ENCODE measurements around the gene SAP30. TPM values are rescaled to one million over a fixed set of nuclear protein-coding genes. Genes with fewer than 3 reads are reported as not detected.

Gene SAP30
- total and polyA plus RNA-seq, 9 of the 15 experiments (the other 6 are each of a cell fraction or from before 2014, with no cell fraction given), result 5.9 to 51.1 (median 32.6) TPM

DNA sequence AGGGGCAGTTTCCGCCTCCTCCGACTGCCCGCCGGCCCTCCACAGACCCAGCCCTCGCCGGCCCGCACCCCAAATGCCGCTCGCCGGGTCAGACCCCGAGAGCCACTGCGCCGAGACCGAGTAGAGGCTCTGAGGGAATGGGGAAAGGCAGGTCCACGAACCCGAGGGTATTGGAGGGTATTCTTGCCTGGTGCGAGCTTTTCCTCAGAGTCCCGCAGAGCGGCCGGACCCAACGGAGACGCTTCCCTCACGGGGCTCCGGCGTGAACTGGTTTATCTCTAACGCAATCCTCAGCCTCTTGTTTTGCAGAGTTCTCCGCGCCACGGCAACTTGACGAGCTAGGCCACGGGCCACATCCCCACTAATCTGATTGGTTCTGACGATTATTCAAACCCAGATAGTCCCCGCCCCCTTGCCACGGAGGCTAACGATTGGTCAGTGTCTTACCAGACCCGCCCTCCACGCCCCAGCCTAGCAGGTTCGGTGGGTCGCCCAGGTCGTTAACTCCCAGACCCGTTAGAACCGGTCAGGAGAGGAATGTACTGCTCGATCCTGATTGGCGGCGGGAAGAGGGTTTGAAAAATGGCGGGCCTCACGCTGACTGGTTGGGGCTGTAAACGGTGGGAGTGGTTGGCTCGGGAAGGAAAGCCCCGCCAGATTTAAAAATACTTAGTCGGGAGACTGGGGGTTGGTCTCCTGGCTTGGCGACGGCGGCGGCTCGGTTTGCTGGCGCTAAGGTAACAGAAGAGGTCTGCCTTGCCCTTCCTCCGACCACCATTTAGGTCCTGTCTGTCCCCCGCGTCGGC lies 36.5 kb upstream of the SAP30 start, which contains the start of gene HMGB2 (continued):
- peak; percentile 88 for TF ChIP-seq CXXC5 (CRISPR knock-in tag; IDR thresholded peaks at IDR 0.05)
- TF ChIP-seq BCOR (IDR thresholded peaks at IDR 0.05), result no peak; the same call in 1 of the 2 replicates
- peak; percentile 77 for TF ChIP-seq PHF8 (IDR thresholded peaks at IDR 0.05; ENCODE audit: borderline replicate concordance, low read length)
- TF ChIP-seq, protein P1, sequence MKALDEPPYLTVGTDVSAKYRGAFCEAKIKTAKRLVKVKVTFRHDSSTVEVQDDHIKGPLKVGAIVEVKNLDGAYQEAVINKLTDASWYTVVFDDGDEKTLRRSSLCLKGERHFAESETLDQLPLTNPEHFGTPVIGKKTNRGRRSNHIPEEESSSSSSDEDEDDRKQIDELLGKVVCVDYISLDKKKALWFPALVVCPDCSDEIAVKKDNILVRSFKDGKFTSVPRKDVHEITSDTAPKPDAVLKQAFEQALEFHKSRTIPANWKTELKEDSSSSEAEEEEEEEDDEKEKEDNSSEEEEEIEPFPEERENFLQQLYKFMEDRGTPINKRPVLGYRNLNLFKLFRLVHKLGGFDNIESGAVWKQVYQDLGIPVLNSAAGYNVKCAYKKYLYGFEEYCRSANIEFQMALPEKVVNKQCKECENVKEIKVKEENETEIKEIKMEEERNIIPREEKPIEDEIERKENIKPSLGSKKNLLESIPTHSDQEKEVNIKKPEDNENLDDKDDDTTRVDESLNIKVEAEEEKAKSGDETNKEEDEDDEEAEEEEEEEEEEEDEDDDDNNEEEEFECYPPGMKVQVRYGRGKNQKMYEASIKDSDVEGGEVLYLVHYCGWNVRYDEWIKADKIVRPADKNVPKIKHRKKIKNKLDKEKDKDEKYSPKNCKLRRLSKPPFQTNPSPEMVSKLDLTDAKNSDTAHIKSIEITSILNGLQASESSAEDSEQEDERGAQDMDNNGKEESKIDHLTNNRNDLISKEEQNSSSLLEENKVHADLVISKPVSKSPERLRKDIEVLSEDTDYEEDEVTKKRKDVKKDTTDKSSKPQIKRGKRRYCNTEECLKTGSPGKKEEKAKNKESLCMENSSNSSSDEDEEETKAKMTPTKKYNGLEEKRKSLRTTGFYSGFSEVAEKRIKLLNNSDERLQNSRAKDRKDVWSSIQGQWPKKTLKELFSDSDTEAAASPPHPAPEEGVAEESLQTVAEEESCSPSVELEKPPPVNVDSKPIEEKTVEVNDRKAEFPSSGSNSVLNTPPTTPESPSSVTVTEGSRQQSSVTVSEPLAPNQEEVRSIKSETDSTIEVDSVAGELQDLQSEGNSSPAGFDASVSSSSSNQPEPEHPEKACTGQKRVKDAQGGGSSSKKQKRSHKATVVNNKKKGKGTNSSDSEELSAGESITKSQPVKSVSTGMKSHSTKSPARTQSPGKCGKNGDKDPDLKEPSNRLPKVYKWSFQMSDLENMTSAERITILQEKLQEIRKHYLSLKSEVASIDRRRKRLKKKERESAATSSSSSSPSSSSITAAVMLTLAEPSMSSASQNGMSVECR (CRISPR knock-in tag; IDR thresholded peaks at IDR 0.05), result no peak
- TF ChIP-seq KDM2B (CRISPR knock-in tag; IDR thresholded peaks at IDR 0.05), result 0 out of 2 replicates have a peak, but pooled peaks have one; percentile 18
- TF ChIP-seq ZNF830 (CRISPR knock-in tag; IDR thresholded peaks at IDR 0.05), result peak; percentile 89
- TF ChIP-seq TAF15 (IDR thresholded peaks at IDR 0.05; ENCODE audit: low read depth, low read length), result no peak
- peak; percentile 63; the same call in 1 of the 2 replicates for TF ChIP-seq ZNF431 (CRISPR knock-in tag; IDR thresholded peaks at IDR 0.05)
- TF ChIP-seq RBM34 (IDR thresholded peaks at IDR 0.05; ENCODE audit: borderline replicate concordance, insufficient read depth, low read length), result no peak
- no peak for TF ChIP-seq PHF21A (IDR thresholded peaks at IDR 0.05; ENCODE audit: borderline replicate concordance, low read depth)
- TF ChIP-seq SRF (CRISPR knock-in tag; IDR thresholded peaks at IDR 0.05), result 0 out of 4 replicates have a peak, but pooled peaks of 1 of the 2 experiments have one; percentile 36
- TF ChIP-seq HDGF (IDR thresholded peaks at IDR 0.05), result no peak
- TF ChIP-seq MEIS2 (IDR thresholded peaks at IDR 0.05; ENCODE audit: partially characterized antibody), result no peak
- TF ChIP-seq ZC3H4 (CRISPR knock-in tag; IDR thresholded peaks at IDR 0.05; ENCODE audit: borderline replicate concordance), result no peak
- peak; percentile 47 for TF ChIP-seq SP2 (IDR thresholded peaks at IDR 0.05; ENCODE audit: extremely low read depth, low read depth, low read length, poor library complexity, severe bottlenecking)
- TF ChIP-seq, protein P2, sequence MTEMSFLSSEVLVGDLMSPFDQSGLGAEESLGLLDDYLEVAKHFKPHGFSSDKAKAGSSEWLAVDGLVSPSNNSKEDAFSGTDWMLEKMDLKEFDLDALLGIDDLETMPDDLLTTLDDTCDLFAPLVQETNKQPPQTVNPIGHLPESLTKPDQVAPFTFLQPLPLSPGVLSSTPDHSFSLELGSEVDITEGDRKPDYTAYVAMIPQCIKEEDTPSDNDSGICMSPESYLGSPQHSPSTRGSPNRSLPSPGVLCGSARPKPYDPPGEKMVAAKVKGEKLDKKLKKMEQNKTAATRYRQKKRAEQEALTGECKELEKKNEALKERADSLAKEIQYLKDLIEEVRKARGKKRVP (CRISPR knock-in tag; IDR thresholded peaks at IDR 0.05), result peak; percentile 54; the same call in 1 of the 2 replicates
- TF ChIP-seq, protein P3, sequence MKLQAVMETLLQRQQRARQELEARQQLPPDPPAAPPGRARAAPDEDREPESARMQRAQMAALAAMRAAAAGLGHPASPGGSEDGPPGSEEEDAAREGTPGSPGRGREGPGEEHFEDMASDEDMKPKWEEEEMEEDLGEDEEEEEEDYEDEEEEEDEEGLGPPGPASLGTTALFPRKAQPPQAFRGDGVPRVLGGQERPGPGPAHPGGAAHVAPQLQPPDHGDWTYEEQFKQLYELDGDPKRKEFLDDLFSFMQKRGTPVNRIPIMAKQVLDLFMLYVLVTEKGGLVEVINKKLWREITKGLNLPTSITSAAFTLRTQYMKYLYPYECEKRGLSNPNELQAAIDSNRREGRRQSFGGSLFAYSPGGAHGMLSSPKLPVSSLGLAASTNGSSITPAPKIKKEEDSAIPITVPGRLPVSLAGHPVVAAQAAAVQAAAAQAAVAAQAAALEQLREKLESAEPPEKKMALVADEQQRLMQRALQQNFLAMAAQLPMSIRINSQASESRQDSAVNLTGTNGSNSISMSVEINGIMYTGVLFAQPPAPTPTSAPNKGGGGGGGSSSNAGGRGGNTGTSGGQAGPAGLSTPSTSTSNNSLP (IDR thresholded peaks at IDR 0.05; ENCODE audit: borderline replicate concordance, low read depth, low read length), result no peak
- TF ChIP-seq PHTF2 (CRISPR knock-in tag; IDR thresholded peaks at IDR 0.05), result no peak
- 0 out of 2 replicates have a peak, but pooled peaks have one; percentile 11 for TF ChIP-seq SMARCE1 (IDR thresholded peaks at IDR 0.05)
- TF ChIP-seq WHSC1 (IDR thresholded peaks at IDR 0.05; ENCODE audit: low read length), result no peak
